NOMO-1 treated with DMSO at 0.1 percent for 48 hours (cell line): ENCODE data around the gene SNX18.
A peak's percentile ranks its signal among the peaks of the same experiment; 100 is the strongest.
"Not testable (repeated sequence)": the region's sequence is repeated elsewhere in the genome, so short reads cannot be mapped to it uniquely, and the experiment has no call there.

Experiments
- DNase-seq: peaks from one replicate; lab custom pipeline; 2025; ENCODE audit not compliant: unreplicated experiment; lab: John Stamatoyannopoulos, UW

Gene SNX18

DNA sequence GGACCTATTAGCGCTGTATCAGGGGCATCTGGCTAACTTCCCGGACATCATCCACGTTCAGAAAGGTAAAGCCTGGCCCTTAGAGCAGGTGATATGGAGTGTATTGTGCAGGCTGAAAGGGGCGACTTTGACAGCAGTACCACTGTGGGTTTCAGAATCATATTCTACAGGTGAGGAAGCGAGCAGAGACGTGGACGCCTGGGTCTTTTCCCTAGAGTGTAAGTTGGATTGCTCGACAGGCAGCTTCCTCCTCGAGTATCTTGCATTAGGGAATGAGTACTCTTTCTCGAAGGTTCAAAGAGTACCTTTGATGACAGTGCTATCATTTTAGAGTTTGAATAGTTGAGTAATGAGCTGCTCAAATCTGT, 1.9 kb downstream of the SNX18 start:
- no peak for DNase-seq

DNA sequence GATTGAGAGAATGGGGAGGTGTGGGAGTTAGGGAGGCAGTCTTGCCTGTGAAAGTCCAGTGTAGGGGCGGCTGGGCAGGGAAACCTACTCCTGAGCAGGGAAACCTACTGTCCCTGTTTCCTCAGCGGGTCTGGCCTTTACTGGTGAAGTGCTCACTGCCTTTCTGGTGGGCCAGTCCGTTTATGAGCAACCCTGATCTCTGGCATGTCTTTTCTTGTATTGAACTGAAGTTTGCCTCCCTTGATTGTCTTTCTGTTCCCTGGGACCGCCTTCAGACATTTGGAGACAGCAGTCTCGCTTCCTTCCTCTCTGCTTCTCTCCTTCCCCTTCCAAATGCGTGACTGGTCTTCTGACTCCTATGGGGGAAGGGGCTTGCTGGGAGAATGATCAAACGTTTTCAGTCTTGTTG, 2.9 kb downstream of the SNX18 start:
- peak; percentile 73 for DNase-seq

DNA sequence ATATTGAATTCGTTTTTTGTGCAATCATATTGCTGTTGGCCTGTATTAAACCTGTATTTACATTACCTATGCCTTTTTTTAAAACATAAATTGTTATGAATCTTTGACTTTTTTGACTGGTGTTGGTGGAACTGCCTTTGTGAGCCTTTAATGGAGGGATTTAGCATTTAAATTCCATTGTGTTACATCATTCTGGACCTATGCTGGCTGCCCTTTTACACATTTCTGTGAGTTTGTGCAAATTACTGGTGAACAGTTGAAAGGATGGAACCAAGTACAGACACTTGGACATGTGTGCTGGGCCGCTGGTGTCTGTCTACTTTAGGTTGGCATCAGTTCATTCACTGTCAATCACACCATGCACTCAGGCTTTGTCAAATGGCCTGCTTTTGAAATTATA, 3.4 kb downstream of the SNX18 start:
- no peak for DNase-seq

DNA sequence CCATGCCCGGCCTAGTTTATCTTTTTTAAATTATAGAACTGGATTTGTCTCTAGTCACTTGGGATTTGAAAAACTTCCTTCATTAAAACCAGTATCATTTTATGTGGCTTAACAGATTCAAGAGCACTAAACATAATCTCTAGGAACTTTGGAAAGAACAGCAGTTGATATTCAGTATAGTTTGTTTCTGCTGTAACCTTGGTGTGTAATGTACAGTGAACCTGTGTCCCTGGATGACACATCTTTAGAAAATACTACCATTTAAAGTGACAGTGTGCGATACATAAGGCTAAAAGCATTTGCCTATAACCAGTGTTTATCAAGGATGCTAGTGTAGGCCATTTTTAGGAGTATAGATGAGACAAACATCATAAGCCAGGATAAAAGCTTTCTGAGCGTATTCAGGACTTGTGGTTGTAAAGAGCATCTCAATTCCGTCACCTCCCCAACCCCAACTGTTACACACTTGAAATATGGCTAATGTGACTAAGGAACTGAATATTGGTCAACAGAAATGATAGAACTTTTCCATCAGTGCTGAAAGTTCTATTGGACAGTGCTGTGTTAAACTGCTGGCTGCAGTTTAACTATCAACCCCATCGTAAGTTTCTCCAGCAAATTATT, 4.4 kb downstream of the SNX18 start:
- DNase-seq: peak; percentile 43

DNA sequence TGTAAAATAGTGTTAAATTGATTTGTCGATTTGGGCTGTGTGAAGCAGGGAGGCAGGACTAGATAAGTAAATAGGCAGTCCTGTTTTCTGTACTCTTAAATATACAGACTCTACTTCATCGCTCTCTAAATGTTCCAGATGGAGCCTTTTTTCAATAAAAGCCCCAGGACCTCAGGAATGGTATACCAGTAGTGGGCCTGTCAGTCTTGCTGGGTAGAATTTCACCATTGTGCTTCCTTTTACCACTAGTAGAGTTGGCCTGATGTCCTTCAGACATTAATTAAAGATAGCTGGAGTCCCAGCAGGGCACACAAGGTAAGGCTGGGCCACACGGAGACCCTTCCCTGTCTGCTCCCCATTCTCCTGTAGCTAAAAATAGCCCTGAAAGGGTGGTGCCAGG, 6.0 kb downstream of the SNX18 start:
- no peak for DNase-seq

DNA sequence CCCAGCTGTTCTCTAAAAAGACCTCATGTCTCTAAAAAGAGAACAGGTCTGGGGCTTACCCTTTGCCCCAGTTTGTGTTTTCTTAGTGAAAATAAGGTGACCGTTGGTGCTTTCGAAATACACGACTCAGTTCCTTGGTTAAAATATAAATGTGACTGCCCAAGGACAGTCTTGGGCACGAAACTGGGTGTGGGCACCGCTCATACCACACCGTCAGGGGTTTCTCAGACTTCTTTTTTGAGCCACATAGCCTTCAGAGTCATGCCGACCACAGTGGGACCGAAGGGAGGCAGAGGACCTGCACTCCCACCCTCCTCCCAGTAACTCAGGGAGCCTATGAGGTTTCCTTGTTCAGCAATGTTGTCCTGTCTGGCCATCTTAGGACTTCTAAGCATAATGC, 6.5 kb downstream of the SNX18 start:
- DNase-seq: peak; percentile 76

DNA sequence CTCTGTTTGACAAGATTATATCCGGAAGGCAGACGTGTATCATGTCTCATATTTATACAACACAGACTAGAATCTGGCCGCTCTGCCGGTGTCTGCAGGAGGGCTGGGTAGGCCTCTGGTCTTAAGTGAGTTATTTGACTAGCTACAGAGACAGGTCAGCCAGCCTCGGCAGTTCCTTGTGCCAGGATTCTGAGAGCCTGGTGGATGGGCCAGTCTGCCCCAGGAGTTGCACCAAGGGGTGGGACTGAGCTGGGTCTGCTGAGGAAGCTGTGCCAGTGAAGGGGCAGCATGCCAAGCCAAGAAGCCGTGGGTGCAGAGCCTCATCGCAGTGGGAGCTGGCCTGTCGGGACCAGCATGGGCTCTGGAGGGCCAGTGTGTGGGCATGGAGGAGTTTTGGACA, 7.1 kb downstream of the SNX18 start:
- no peak for DNase-seq

DNA sequence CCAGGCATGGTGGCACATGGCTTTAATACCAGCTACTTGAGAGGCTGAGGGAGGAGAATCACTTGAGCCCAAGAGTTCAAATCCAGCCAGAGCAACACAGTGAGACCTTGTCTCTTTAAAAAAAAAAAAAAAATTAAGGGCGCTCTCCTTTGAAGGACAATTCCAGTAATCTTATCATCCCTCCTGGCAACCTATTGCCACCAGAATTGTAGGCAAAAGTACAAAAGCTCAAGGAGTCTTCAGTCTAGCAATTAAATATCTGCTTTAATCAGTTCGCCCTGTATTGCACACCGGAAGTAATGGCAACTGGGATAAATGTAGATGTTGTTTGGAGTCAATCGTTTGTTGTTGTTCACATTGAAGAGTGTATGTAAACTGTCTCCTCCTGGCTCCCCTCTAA, 7.7 kb downstream of the SNX18 start:
- no peak for DNase-seq

DNA sequence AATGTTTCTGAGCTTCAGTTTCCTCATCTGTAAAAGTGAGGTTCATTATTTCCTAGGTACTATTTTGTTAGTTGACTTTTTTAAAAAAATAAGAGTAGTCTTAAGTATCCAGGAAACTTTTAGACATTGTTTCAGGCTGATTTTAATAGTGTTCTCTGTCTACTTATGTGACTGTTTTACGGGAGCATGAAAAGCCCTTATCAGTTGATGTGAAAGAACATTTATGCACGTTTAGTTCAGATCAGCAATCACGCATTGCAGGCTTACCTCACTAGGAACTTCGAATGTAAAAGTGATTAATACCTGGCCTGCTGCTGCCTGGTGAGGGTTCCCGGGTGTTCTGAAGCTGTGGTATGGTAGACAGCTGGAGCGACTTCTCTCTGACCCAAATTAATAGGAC, 8.1 kb downstream of the SNX18 start:
- DNase-seq: no peak

DNA sequence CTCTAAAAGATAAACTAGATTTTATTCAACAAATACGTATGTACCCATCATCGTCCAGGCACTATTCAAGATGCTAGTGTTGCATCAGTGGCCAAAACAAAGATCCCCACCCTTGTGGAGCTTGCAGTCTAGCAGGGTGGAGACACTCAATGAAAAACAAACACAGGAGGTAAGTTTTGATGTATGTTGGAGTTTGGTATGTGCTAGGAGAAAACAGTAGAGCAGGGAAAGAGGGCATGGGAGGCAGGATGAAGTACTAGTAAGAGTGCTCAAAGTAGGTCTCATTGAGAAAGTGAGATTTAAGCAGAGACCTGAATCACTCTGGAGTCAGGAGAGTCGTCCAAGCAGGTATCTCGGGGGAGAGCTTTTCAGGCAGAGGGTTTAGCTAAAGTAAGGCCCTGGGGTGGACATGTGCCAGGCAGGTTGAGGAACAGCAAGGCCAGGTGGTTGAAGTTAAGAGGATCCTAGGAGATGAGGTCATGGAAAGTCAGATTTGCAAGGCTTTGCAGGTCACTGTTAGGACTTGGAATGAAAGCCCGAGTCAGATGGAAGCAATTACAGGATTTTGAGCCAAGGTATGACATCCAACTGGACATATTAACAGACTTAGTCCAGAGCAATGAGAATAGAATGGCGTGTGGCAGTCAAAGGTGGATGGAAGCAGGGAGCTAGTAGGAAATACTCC, 9.2 kb downstream of the SNX18 start:
- DNase-seq: no peak

DNA sequence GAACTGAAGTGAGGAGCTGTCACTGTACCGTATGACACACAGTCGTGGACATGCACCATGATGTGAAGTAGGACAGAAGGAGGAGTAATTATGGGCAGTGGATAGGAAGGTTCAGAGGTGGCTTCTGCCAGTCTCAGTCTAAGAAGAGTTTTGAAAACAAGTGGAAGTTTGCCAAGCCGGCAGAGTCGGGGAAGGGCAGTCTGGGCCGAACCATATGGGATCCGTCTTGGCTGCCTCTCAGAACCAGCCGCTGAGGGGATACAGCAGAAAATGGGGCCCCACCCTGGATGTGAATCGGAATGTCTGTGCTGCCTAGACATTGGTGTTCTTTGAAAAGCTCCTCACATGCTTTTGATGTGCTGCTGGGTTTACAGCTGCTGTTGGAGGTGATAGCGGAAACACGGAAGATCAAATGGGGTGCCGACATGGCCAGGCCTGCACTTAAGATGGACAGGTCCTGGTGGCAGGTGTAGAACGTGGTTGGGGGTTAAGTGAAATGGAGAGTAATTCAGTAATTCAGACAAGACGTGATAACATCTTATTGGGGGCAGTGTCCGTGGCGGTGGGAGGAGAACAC, 11.2 kb downstream of the SNX18 start:
- DNase-seq: no peak

DNA sequence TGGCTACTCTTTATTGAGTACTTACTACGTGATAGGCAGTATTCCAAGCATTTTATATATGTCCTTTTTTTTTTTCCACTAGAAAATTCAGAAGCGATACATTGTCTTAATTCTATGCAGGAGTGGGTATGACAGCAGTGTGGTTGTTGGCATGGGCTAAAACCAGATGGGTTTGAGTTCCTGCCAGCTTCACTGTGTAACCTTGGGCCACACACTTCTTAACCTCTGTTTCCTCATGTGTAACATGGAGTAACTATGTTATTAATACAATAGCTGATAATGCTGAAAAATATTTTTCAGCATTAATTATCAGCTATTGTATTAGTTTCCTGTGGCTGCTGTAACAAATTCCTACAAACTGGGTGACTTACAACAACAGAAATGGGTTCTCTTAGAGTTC, 12.0 kb downstream of the SNX18 start:
- no peak for DNase-seq

DNA sequence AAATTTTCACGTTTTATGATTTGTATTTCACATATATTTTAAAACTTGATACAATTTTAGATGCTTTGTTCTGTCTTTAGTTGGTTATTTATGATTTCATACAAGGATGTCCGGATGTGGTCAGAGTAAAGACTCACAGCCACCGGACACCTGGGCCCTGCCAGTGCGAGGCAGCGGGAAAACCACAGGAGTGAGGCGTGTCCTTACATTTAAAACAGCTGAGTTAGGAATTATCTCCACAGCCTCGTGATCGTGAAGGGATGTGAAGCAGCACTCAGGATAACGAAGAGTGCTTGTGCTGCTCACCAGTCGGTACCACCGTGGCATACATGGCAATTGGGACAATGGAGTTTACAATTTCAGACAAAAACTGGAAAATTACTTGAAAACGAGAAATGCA, 14.0 kb downstream of the SNX18 start:
- DNase-seq: no peak

DNA sequence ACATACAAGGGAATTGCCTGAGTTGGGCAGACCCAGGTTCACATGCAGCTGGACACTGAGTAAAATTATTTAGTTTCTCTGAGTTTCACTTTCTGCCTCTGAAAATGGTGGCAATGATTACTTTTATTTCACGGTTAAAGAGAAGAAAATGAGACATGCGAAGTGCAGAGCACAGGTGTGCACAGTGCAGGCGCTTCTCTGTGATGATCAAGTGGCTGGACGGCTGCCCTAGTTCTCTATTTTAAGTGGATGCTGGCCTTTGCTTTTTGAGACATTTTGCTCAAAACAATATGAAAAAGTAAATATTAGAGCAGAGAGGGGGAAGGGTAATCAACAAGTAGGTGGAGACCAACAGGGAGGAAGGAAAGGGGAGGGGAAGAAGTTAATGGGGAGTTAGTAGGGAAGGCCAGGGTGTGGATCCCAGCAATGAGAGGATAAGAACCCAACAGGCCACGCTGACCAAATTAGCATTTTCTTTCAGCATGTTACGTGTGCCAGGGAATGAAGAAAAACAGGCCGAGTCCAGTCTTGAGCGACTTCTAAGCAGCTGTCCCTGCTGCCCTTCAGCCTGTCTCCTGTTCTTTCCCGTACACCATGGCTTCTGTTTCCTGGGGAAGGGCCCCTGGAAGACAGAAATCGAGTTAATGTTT, 16.1 kb downstream of the SNX18 start:
- no peak for DNase-seq

DNA sequence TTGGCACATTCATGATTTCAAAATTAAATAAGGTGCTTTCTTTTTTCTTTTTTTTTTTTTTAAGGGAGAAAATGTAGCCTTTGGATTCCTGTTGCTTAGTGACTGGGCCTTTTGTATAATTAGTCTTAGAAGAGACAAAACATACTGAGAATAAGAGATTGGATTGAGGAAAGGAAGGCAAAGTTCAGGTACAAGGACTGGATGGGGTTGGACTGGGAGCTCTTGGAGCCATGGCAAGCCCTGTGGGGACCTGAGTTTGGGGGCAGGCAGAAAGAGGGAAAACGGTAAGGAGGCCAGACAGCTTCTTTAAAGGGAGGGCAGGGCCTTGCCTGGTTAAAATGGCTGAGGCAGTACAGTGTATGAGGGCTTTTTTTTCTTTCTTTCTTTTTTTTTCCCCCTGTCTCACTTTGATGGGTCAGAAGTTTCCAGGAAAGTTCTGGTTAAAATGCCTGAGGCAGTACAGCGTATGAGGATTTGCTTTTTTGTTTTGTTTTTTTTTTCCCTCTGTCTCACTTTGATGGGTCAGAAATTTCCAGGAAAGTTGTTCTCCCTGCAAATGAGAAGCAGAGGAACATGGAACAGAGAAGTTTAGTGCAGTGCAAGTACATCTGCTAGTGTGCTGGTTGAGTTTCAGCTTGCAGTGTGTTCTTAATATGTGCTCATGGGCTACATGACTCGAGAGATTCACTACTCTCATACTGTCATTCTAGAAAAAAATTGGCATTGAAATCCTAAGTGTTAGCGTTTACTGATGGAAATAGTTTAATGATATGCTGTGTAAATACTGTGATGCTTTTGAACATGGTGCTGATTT, 16.8 kb downstream of the SNX18 start:
- no peak for DNase-seq

DNA sequence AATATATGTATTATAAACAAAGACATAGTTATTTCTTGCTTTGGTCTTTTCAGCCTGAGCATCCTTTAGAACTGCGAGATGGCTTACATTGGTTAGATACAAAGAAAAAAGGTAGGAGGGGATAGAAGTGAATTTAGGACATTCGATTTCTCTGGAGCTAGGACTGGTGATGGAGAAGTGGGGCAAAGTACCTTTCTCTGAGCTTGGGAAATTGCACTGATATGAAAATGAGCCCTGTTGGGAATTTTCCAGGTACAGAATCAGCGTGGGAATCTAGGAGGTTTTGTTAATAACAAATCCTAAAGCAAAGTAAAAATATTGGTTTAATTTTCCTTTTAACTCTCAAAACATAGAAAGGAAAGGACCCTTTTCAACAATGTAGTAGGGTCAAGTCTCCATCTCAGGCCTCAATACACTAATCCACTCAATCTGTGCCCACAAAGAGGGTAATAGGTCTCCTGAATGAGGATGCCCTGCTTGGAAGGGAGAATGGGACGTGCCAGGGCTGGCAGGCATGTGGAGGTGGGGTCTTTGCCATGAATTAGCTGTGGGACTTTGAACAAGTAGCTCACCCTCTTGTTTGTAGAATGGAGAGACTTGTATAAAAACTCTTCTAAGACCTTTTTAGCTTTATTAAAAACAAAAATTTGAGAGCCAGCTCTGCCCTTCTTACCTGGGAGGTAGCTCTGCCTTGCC, 17.7 kb downstream of the SNX18 start:
- no peak for DNase-seq

DNA sequence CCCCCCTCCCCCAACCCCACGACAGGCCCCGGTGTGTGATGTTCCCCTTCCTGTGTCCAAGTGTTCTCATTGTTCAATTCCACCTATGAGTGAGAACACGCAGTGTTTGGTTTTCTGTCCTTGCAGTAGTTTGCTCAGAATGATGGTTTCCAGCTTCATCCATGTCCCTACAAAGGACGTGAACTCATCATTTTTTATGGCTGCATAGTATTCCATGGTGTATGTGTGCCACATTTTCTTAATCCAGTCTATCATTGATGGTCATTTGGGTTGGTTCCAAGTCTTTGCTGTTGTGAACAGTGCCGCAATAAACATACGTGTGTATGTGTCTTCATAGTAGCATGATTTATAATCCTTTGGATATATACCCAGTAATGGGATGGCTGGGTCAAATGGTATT, 18.8 kb downstream of the SNX18 start:
- DNase-seq: not testable (repeated sequence)

DNA sequence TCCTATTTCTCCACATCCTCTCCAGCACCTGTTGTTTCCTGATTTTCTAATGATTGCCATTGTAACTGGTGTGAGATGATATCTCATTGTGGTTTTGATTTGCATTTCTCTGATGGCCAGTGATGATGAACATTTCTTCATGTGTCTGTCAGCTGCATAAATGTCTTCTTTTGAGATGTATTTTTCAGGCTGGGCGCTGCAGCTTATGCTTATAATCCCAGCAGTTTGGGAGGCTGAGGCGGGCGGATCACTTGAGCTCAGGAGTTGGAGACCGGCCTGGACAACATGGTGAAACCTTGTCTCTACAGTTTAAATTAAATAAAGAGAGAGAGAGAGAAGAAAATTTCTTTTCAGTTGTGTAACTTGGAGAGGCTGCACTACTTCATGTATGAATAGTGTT, 19.3 kb downstream of the SNX18 start:
- not testable (repeated sequence) for DNase-seq

DNA sequence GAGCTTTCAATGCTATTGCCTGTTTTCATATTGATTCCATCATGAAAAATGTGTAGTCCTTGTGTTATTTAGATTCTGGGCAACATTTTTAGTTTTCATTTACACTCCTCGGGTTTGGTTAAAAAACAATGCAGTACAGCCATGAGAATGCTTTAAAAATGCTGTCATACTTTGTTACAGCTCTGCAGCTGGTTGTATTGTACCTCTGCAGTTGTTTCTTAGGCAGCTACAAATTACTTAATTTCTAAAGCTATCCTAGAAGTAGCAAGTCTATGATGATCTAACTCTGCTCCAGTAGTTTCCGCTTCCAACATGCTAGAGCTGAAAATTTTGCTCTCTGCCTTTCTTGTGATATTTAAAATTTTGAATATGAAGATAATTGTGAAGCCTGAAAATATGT, 20.2 kb downstream of the SNX18 start:
- DNase-seq: no peak

DNA sequence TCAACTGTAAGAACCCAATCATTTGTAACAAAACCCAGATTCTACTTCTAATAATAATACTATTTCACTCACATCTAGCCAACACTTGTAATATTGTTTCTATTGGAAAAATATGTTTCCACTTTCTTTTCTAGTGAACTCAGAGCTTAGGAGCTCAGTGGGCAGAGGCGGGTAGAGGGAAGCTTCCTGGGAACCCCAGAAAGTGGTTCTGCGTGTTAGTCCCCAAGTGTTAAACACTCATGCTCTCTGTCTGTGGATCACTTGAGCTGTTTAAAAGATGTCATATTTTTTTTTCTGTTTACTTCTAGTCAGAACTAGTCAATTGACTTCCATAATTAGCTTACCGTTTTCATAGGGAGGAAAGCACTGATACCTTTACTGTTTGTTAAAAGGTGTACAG, 20.6 kb downstream of the SNX18 start:
- DNase-seq: no peak

DNA sequence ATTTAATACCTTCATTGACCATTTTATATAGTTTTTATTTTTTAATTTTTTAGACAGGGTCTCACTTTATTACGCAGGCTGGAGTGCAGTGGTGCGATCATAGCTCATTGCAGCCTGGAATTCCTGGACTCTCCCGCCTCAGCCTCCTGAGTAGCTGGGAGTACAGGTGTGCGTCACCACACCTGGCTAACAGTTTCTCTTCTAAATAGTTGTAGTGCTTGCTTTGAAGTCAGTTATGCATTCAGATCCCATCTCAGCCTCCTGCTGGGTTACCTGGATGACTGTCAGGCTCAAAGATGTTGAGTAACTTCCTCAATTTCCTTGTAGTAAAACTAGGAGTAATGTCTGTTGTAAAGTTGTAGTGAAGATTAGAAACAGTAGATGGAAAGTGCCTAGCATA, 21.4 kb downstream of the SNX18 start:
- peak; percentile 53 for DNase-seq
